ENCODE data around the gene CXCL5.
A peak's percentile ranks its signal among the peaks of the same experiment; 100 is the strongest.

CXCL5 gene

GRCh38 chr4:74037076-74037955, 38.8 kb upstream of the CXCL5 start:
- peak overlapping the region; percentile 60; the same call in 1 of the 2 replicates for H3K9ac ChIP-seq (ENCODE audit: low read depth, low read length)
- H3K9me3 ChIP-seq (ENCODE audit: insufficient read depth, low read depth, low read length): no peaks in the 10 kb centered on the region
- H3K27ac ChIP-seq (ENCODE audit: low read length): no peak overlapping the region
- peaks cover 8% of the 10 kb centered on the region for H3K27me3 ChIP-seq (ENCODE audit: insufficient read depth, low read length)
- H3K36me3 ChIP-seq (ENCODE audit: insufficient read depth, low read depth, low read length): no peaks in the 10 kb centered on the region
- peaks cover 13% of the 10 kb centered on the region; the same call in 1 of the 2 replicates for H3K4me1 ChIP-seq (ENCODE audit: insufficient read depth, low read length)
- peak overlapping the region; percentile 82 for H3K4me3 ChIP-seq (ENCODE audit: low read length)

GRCh38 chr4:74033739-74034138, 35.3 kb upstream of the CXCL5 start:
- H3K9ac ChIP-seq (ENCODE audit: low read depth, low read length): no peak overlapping the region

DNA sequence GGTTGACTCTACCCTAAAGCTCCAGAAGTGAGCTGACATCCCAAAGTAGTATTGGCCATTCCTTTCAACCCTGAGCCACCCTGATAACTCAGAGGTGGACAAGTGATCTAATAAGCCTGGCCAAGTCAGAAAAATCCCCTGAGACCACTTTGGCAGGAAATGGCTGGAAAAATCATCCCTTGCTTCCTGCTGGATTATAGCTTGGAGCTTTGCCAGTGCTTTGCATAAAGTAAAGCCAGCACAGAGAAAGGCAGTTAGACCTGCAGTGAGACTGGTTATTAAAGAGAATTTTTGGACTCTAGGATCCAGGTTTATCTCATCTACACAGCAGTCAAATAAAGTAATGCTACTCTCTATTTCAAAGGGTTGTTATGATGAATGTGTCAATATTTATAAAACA, 33.6 kb upstream of the CXCL5 start:
- Histone ChIP-seq H3K36me3 (ENCODE audit: insufficient read depth, low read depth, low read length) (no peaks in the 10 kb centered on the region), H3K27me3 (ENCODE audit: insufficient read depth, low read length) (no peaks in the 10 kb centered on the region), H3K4me1 (ENCODE audit: insufficient read depth, low read length) (no peaks in the 10 kb centered on the region; the same call in 1 of the 2 replicates), H3K9me3 (ENCODE audit: insufficient read depth, low read depth, low read length) (no peaks in the 10 kb centered on the region), H3K4me3 (ENCODE audit: low read length) (no peak overlapping the region), H3K27ac (ENCODE audit: low read length) (no peak overlapping the region), H3K9ac (ENCODE audit: low read depth, low read length) (no peak overlapping the region)

More at GRCh38 chr4:74033739-74034138, 35.3 kb upstream of the CXCL5 start:
- no peaks in the 10 kb centered on the region for H3K36me3 ChIP-seq (ENCODE audit: insufficient read depth, low read depth, low read length)
- no peak overlapping the region for H3K27ac ChIP-seq (ENCODE audit: low read length)
- H3K27me3 ChIP-seq (ENCODE audit: insufficient read depth, low read length): peaks cover 3% of the 10 kb centered on the region; the same call in 1 of the 2 replicates
- H3K9me3 ChIP-seq (ENCODE audit: insufficient read depth, low read depth, low read length): no peaks in the 10 kb centered on the region
- peaks cover 9% of the 10 kb centered on the region; the same call in 1 of the 2 replicates for H3K4me1 ChIP-seq (ENCODE audit: insufficient read depth, low read length)
- H3K4me3 ChIP-seq (ENCODE audit: low read length): no peak overlapping the region

DNA sequence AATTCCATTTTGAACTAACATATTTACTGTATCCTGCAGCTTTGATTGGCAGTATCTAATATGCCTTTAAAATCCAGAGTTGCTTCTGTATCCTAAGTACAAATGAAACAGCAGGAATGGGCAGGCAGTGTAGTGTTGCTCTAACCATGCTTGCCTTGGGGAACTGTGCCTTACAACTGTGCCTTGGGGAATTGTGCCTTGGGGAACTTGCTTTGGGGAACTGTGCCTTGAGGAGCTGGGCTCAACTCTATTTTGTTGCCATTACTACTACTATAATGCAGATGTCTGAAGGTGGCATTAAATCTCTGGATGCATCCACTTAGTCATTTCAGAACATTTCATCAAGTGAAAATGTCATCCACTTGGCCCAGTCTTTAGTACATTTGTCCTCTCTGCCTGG, 33.1 kb upstream of the CXCL5 start:
- H3K9me3 ChIP-seq (ENCODE audit: insufficient read depth, low read depth, low read length): no peaks in the 10 kb centered on the region
- no peak overlapping the region for H3K4me3 ChIP-seq (ENCODE audit: low read length)
- H3K9ac ChIP-seq (ENCODE audit: low read depth, low read length): no peak overlapping the region
- no peaks in the 10 kb centered on the region; the same call in 1 of the 2 replicates for H3K4me1 ChIP-seq (ENCODE audit: insufficient read depth, low read length)
- no peak overlapping the region for H3K27ac ChIP-seq (ENCODE audit: low read length)
- H3K27me3 ChIP-seq (ENCODE audit: insufficient read depth, low read length): no peaks in the 10 kb centered on the region
- H3K36me3 ChIP-seq (ENCODE audit: insufficient read depth, low read depth, low read length): no peaks in the 10 kb centered on the region

DNA sequence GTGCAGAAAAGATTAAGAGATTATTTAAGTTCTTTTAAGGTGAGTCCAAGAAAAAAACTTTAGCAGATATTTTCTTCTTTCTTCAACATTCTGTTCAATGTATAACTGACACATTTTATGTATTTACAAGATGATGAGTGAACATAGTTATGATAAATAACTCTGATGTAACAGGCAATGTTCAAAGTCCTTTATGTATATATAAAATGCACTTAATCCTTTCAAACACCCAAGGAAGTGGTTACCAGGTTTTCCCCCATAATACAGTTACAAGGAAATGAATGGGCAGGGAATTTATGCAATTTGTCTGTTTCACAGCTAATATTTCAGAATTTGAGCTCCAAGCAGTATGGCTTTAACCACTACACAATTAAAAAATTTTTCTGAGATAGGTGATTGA, 31.8 kb upstream of the CXCL5 start:
- H3K4me3 ChIP-seq (ENCODE audit: low read length): no peak overlapping the region
- H3K27me3 ChIP-seq (ENCODE audit: insufficient read depth, low read length): no peaks in the 10 kb centered on the region
- H3K9me3 ChIP-seq (ENCODE audit: insufficient read depth, low read depth, low read length): no peaks in the 10 kb centered on the region
- H3K27ac ChIP-seq (ENCODE audit: low read length): no peak overlapping the region
- H3K4me1 ChIP-seq (ENCODE audit: insufficient read depth, low read length): no peaks in the 10 kb centered on the region
- H3K36me3 ChIP-seq (ENCODE audit: insufficient read depth, low read depth, low read length): no peaks in the 10 kb centered on the region
- no peak overlapping the region for H3K9ac ChIP-seq (ENCODE audit: low read depth, low read length)

DNA sequence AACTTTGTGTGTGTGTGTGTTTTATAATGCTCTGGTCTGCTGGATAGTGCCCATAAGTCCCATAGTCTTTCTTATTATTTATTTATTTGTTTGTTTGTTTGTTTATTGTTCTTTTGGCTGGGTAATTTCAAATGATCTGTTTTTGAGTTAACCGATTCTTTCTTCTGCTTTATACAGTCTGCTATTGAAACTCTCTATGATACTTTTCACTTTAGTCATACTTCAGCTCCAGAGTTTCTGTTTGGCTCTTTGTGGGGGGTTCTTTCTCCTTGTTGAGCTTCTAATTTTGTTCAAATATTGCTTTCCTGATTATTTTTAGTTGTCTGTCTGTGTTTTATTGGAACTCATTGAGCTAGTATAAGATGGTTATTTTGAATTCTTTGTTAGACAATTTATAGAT, 30.0 kb upstream of the CXCL5 start:
- no peaks in the 10 kb centered on the region for H3K36me3 ChIP-seq (ENCODE audit: insufficient read depth, low read depth, low read length)
- no peaks in the 10 kb centered on the region for H3K4me1 ChIP-seq (ENCODE audit: insufficient read depth, low read length)
- no peaks in the 10 kb centered on the region for H3K27me3 ChIP-seq (ENCODE audit: insufficient read depth, low read length)
- no peak overlapping the region for H3K4me3 ChIP-seq (ENCODE audit: low read length)
- no peak overlapping the region for H3K27ac ChIP-seq (ENCODE audit: low read length)
- no peaks in the 10 kb centered on the region for H3K9me3 ChIP-seq (ENCODE audit: insufficient read depth, low read depth, low read length)
- H3K9ac ChIP-seq (ENCODE audit: low read depth, low read length): no peak overlapping the region

GRCh38 chr4:74023709-74024108, 25.2 kb upstream of the CXCL5 start:
- Histone ChIP-seq H3K4me1 (ENCODE audit: insufficient read depth, low read length) (no peaks in the 10 kb centered on the region), H3K9ac (ENCODE audit: low read depth, low read length) (no peak overlapping the region), H3K27ac (ENCODE audit: low read length) (no peak overlapping the region), H3K9me3 (ENCODE audit: insufficient read depth, low read depth, low read length) (no peaks in the 10 kb centered on the region), H3K27me3 (ENCODE audit: insufficient read depth, low read length) (no peaks in the 10 kb centered on the region), H3K4me3 (ENCODE audit: low read length) (no peak overlapping the region), H3K36me3 (ENCODE audit: insufficient read depth, low read depth, low read length) (no peaks in the 10 kb centered on the region)

DNA sequence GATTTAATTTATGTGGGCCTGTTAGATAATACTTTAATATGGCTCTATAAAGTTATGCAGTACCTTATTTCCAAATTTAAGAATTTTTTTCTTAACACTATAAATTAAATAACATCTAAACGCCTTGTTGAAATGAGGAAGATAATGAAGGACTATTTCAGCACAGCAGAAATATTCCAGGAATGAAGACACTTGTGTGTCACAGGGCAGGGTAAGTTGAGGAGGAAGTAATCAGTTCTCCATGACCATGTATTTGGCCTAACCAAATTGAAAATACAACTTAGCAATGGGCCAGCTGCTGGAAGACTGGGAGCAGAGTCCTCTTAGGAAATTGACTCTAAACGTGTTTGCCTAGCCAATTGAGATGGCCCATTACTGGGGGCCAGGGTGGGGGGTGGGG, 23.1 kb upstream of the CXCL5 start:
- Histone ChIP-seq H3K9me3 (ENCODE audit: insufficient read depth, low read depth, low read length) (no peaks in the 10 kb centered on the region), H3K4me1 (ENCODE audit: insufficient read depth, low read length) (no peaks in the 10 kb centered on the region), H3K27ac (ENCODE audit: low read length) (no peak overlapping the region), H3K9ac (ENCODE audit: low read depth, low read length) (no peak overlapping the region), H3K36me3 (ENCODE audit: insufficient read depth, low read depth, low read length) (no peaks in the 10 kb centered on the region), H3K27me3 (ENCODE audit: insufficient read depth, low read length) (no peaks in the 10 kb centered on the region), H3K4me3 (ENCODE audit: low read length) (no peak overlapping the region)

GRCh38 chr4:74018771-74019170, 20.3 kb upstream of the CXCL5 start:
- no peaks in the 10 kb centered on the region for H3K36me3 ChIP-seq (ENCODE audit: insufficient read depth, low read depth, low read length)
- no peaks in the 10 kb centered on the region; the same call in 1 of the 2 replicates for H3K4me1 ChIP-seq (ENCODE audit: insufficient read depth, low read length)
- no peaks in the 10 kb centered on the region for H3K27me3 ChIP-seq (ENCODE audit: insufficient read depth, low read length)
- H3K27ac ChIP-seq (ENCODE audit: low read length): no peak overlapping the region
- H3K9me3 ChIP-seq (ENCODE audit: insufficient read depth, low read depth, low read length): no peaks in the 10 kb centered on the region
- no peak overlapping the region for H3K9ac ChIP-seq (ENCODE audit: low read depth, low read length)
- no peak overlapping the region for H3K4me3 ChIP-seq (ENCODE audit: low read length)

DNA sequence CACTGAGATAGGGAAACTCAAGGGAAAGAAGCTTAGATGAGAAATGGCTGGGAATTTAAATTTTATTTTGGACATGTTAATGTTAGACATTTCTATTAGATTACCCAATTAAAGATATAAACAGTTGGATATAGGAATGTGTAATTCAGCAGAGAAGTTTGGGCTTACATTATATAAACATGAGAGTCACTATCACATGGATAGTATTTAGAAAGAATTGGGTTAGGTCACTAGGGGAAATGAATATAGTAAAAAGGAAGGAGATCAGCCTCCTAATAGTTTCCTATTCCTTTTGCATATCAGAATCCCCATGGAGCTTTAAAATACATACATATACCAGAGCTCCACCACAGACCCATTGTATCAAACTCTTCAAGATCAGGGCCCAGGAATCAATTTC, 19.6 kb upstream of the CXCL5 start:
- no peak overlapping the region for H3K4me3 ChIP-seq (ENCODE audit: low read length)
- H3K27me3 ChIP-seq (ENCODE audit: insufficient read depth, low read length): no peaks in the 10 kb centered on the region
- no peaks in the 10 kb centered on the region for H3K9me3 ChIP-seq (ENCODE audit: insufficient read depth, low read depth, low read length)
- no peaks in the 10 kb centered on the region; the same call in 1 of the 2 replicates for H3K4me1 ChIP-seq (ENCODE audit: insufficient read depth, low read length)
- no peaks in the 10 kb centered on the region for H3K36me3 ChIP-seq (ENCODE audit: insufficient read depth, low read depth, low read length)
- no peak overlapping the region for H3K27ac ChIP-seq (ENCODE audit: low read length)
- H3K9ac ChIP-seq (ENCODE audit: low read depth, low read length): no peak overlapping the region

- Histone ChIP-seq H3K4me1 (ENCODE audit: insufficient read depth, low read length) (no peaks in the 10 kb centered on the region; the same call in 1 of the 2 replicates), H3K9ac (ENCODE audit: low read depth, low read length) (no peak overlapping the region), H3K36me3 (ENCODE audit: insufficient read depth, low read depth, low read length) (no peaks in the 10 kb centered on the region), H3K27ac (ENCODE audit: low read length) (no peak overlapping the region), H3K9me3 (ENCODE audit: insufficient read depth, low read depth, low read length) (no peaks in the 10 kb centered on the region), H3K27me3 (ENCODE audit: insufficient read depth, low read length) (no peaks in the 10 kb centered on the region), H3K4me3 (ENCODE audit: low read length) (no peak overlapping the region)
Measured at GRCh38 chr4:74016068-74016467, 17.6 kb upstream of the CXCL5 start.

- Histone ChIP-seq H3K4me1 (ENCODE audit: insufficient read depth, low read length) (no peaks in the 10 kb centered on the region; the same call in 1 of the 2 replicates), H3K9me3 (ENCODE audit: insufficient read depth, low read depth, low read length) (peaks cover 6% of the 10 kb centered on the region; the same call in 1 of the 2 replicates), H3K27ac (ENCODE audit: low read length) (no peak overlapping the region), H3K9ac (ENCODE audit: low read depth, low read length) (no peak overlapping the region), H3K27me3 (ENCODE audit: insufficient read depth, low read length) (no peaks in the 10 kb centered on the region), H3K4me3 (ENCODE audit: low read length) (no peak overlapping the region), H3K36me3 (ENCODE audit: insufficient read depth, low read depth, low read length) (no peaks in the 10 kb centered on the region)
Measured at GRCh38 chr4:74015126-74015780, 16.8 kb upstream of the CXCL5 start.

Measured in iPS-20b (cell line).